T-cell (primary cell): ENCODE measurements around the gene TMEM19. TPM values are rescaled to one million over a fixed set of nuclear protein-coding genes. Genes with fewer than 3 reads are reported as not detected.
A peak's percentile ranks its signal among the peaks of the same experiment; 100 is the strongest.
"Not testable (repeated sequence)": the region's sequence is repeated elsewhere in the genome, so short reads cannot be mapped to it uniquely, and the experiment has no call there.

Source experiments
- ATAC-seq, 4 experiments: fragments of 200-7000 bp in 3 of 4; fragments of 150-1000 bp in 1 of 4; cut with Tn5 transposase; replicated peaks in 1 of 4; 1 replicate in 3 of 4; 2 replicates in 1 of 4; pipeline ENCODE4 v1.10.0; 2021; ENCODE audit warnings: moderate library complexity in 3 of 4, mild to moderate bottlenecking in 2 of 4, moderate number of reproducible peaks in 1 of 4
- CTCF ChIA-PET, 2 donors: fragments of 300-600 bp; sonication (Branson Sonifier 250); formaldehyde crosslinking; loops; one replicate each; lab custom pipeline; 2022; ENCODE audit warnings: antibody characterized with exemption in 2 of 2; lab: Charles Lee
- POLR2A ChIA-PET, 2 donors: fragments of 300-600 bp; sonication (Branson Sonifier 250); formaldehyde crosslinking; loops; one replicate each; lab custom pipeline; 2022; ENCODE audit warnings: antibody characterized with exemption in 2 of 2; lab: Charles Lee
- DNase-seq, 35 experiments: peaks; one replicate each; pipeline versions ENCODE4 v3.0.0 to v3.0.0-alpha.2; 2013 to 2023
- H3K27ac ChIP-seq: one replicate; pipeline ENCODE4 v1.5.1; 2013; ENCODE audit warnings: low read length
- H3K27me3 ChIP-seq, 2 experiments: replicated peaks in 1 of 2; 1 replicate in 1 of 2; 2 replicates in 1 of 2; pipeline versions ENCODE4 v1.6.1 to v1.7.0; 2013; ENCODE audit warnings: low read length in 1 of 2, mixed read lengths in 1 of 2; ENCODE audit not compliant: control insufficient read depth in 2 of 2, insufficient read depth in 2 of 2; ENCODE audit errors: extremely low read depth in 1 of 2
- H3K36me3 ChIP-seq, 2 donors: 1 replicate in 1 of 2; 2 replicates in 1 of 2; pipeline versions ENCODE4 v1.6.1 to v1.7.0; 2013; ENCODE audit warnings: low read length in 1 of 2; ENCODE audit not compliant: control insufficient read depth in 2 of 2, insufficient read depth in 1 of 2; ENCODE audit errors: extremely low read depth in 1 of 2
- H3K4me1 ChIP-seq, 2 experiments: 1 replicate in 1 of 2; 2 replicates in 1 of 2; pipeline versions ENCODE4 v1.6.1 to v1.7.0; 2013; ENCODE audit warnings: low read length in 2 of 2, mixed read lengths in 1 of 2; ENCODE audit not compliant: insufficient read depth in 2 of 2, control insufficient read depth in 1 of 2; ENCODE audit errors: extremely low read depth in 1 of 2
- H3K4me3 ChIP-seq, 2 donors: 1 replicate in 1 of 2; 2 replicates in 1 of 2; pipeline versions ENCODE4 v1.5.1 to v1.7.0; 2013; ENCODE audit warnings: mild to moderate bottlenecking in 2 of 2, low read length in 1 of 2, moderate library complexity in 1 of 2; ENCODE audit not compliant: control insufficient read depth in 1 of 2; ENCODE audit errors: extremely low read depth in 1 of 2
- H3K9me3 ChIP-seq: 2 replicates; pipeline ENCODE4 v1.7.0; 2013
- H3K27ac Mint-ChIP-seq, 2 donors: one replicate each; pipeline ENCODE4 v1.8.0; 2020 to 2021; ENCODE audit warnings: mild to moderate bottlenecking in 2 of 2, mixed read lengths in 2 of 2
- H3K27me3 Mint-ChIP-seq, 2 donors: one replicate each; pipeline ENCODE4 v1.8.0; 2021 to 2022; ENCODE audit warnings: mixed read lengths in 2 of 2
- H3K36me3 Mint-ChIP-seq: one replicate; pipeline ENCODE4 v1.8.0; 2021; ENCODE audit warnings: mixed read lengths
- H3K4me1 Mint-ChIP-seq, 3 donors: one replicate each; pipeline ENCODE4 v1.8.0; 2020 to 2022; ENCODE audit warnings: mixed read lengths in 3 of 3, mild to moderate bottlenecking in 1 of 3
- H3K4me3 Mint-ChIP-seq, 3 donors: one replicate each; pipeline ENCODE4 v1.8.0; 2020 to 2022; ENCODE audit warnings: mild to moderate bottlenecking in 3 of 3, mixed read lengths in 3 of 3, moderate library complexity in 3 of 3
- H3K9me3 Mint-ChIP-seq, 3 donors: one replicate each; pipeline ENCODE4 v1.8.0; 2020 to 2022; ENCODE audit warnings: mixed read lengths in 3 of 3
- WGBS: methylation state at CpG from one replicate; pipeline ENCODE4 v1.1.5; 2013; ENCODE audit warnings: missing lambda C conversion rate; ENCODE audit not compliant: insufficient coverage; 5-methylcytosine and 5-hydroxymethylcytosine counted together
- total RNA-seq, 35 experiments: library from RNA in 6 of 35; stranded (reverse) in 6 of 35; fragments of 120-200 nt in 1 of 35; gene quantifications; one replicate each; pipeline versions ENCODE4 v1.2.1 to v1.2.4 and lab custom pipeline; 2013 to 2026

Gene TMEM19
- total RNA-seq, 5 donors from 2014 or later (not counting 1 experiment from before 2014, with no cell fraction given) = 14.1 to 21.5 (median 17.7) TPM

- Mint-ChIP-seq H3K36me3 (peaks cover 6% of the 10 kb centered on the region), H3K4me1 (peaks cover 24 to 43% (median 35%) of the 10 kb centered on the region in 3 donors), H3K9me3 (no peaks in the 10 kb centered on the region), H3K27me3 (no peaks in the 10 kb centered on the region), H3K27ac (peak overlapping the region; percentile 87 to 90), H3K4me3 (peak overlapping the region; percentile 85 to 96 (median 92))
- no peaks in the 10 kb centered on the region for H3K36me3 ChIP-seq
- H3K4me1 ChIP-seq = peaks cover 5 to 16% of the 10 kb centered on the region in 2 experiments
- ATAC-seq = no peak
- DNase-seq = peak in 1 of 35 experiments; percentile 4
- CTCF ChIA-PET = interaction anchor here (0.6 to 3.4 kb wide), 12 partner anchors 8 to 1806 kb away, joined by 3 to 46 read pairs (median 4); partner anchors contain the start of genes THAP2 (in 2 of the 2), ZFC3H1 (in 2 of the 2) and RAB21 (in 1 of the 2)
- peak overlapping the region; percentile 57 to 79 for H3K4me3 ChIP-seq
- H3K27ac ChIP-seq = peak overlapping the region; percentile 62
- H3K27me3 ChIP-seq = no peaks in the 10 kb centered on the region
- WGBS = 59% methylated on average over 6 of the region's 19 CpGs
- no peaks in the 10 kb centered on the region for H3K9me3 ChIP-seq
- POLR2A ChIA-PET = interaction anchor here (0.6 to 4.1 kb wide), 13 partner anchors 10 to 1946 kb away, joined by 3 to 57 read pairs (median 4); partner anchors contain the start of genes RAB21 (in 2 of the 2), THAP2 (in 2 of the 2) and ZFC3H1 (in 2 of the 2)
Measured at GRCh38 chr12:71685312-71685906, 473 bp upstream of the TMEM19 start.

- no peaks in the 10 kb centered on the region for H3K27me3 Mint-ChIP-seq
- ATAC-seq = peak in 1 of 4 experiments; percentile 3
Measured at GRCh38 chr12:71686658-71687025, 760 bp downstream of the TMEM19 start.

GRCh38 chr12:71687172-71687571 is 1.3 kb downstream of the TMEM19 start:
- H3K4me3 Mint-ChIP-seq = peak overlapping the region; percentile 34 to 96 (median 39)
- H3K4me1 Mint-ChIP-seq = peaks cover 24 to 51% (median 38%) of the 10 kb centered on the region in 3 donors
- ATAC-seq, H3K9me3 Mint-ChIP-seq, DNase-seq, H3K36me3 Mint-ChIP-seq, H3K27ac Mint-ChIP-seq, H3K9me3 ChIP-seq, H3K27me3 ChIP-seq, H3K36me3 ChIP-seq, H3K27ac ChIP-seq, H3K27me3 Mint-ChIP-seq: not testable (repeated sequence)
- CTCF ChIA-PET = interaction anchor here (0.6 to 3.4 kb wide), 4 partner anchors 9 to 193 kb away, joined by 3 to 46 read pairs (median 5); partner anchors contain the start of genes THAP2 (in 1 of the 2) and ZFC3H1 (in 1 of the 2)
- Histone ChIP-seq H3K4me3 (peak overlapping the region; percentile 25 to 57), H3K4me1 (peaks cover 5 to 16% of the 10 kb centered on the region in 2 experiments)
- POLR2A ChIA-PET = interaction anchor here (0.7 to 4.1 kb wide), 4 partner anchors 24 to 165 kb away, joined by 3 to 57 read pairs (median 19); partner anchors contain the start of genes THAP2 (in 2 of the 2), ZFC3H1 (in 2 of the 2) and RAB21 (in 1 of the 2)
- 100% methylated on average over 3 of the region's 11 CpGs for WGBS

More at GRCh38 chr12:71686658-71687025, 760 bp downstream of the TMEM19 start:
- Histone ChIP-seq H3K9me3 (no peaks in the 10 kb centered on the region), H3K4me3 (peak overlapping the region; percentile 57 to 79), H3K27ac (peak overlapping the region; percentile 62), H3K4me1 (peaks cover 5 to 16% of the 10 kb centered on the region in 2 experiments), H3K27me3 (no peaks in the 10 kb centered on the region), H3K36me3 (no peaks in the 10 kb centered on the region)
- CTCF ChIA-PET = interaction anchor here (0.5 to 3.4 kb wide), 11 partner anchors 9 to 94 kb away, joined by 3 to 46 read pairs (median 4); partner anchors contain the start of genes RAB21 (in 2 of the 2), THAP2 (in 1 of the 2) and ZFC3H1 (in 1 of the 2)
- peaks cover 6% of the 10 kb centered on the region for H3K36me3 Mint-ChIP-seq
- WGBS = no CpG with 5 or more reads among the region's 3 CpGs
- H3K27ac Mint-ChIP-seq = peak overlapping the region; percentile 87 to 88
- DNase-seq = no peak
- H3K4me3 Mint-ChIP-seq = peak overlapping the region; percentile 85 to 96 (median 92)
- POLR2A ChIA-PET = interaction anchor here (0.6 to 4.1 kb wide), 5 partner anchors 14 to 68 kb away, joined by 4 to 57 read pairs (median 9); partner anchors contain the start of genes THAP2 (in 2 of the 2), ZFC3H1 (in 2 of the 2) and RAB21 (in 1 of the 2)
- peaks cover 24 to 48% (median 35%) of the 10 kb centered on the region in 3 donors for H3K4me1 Mint-ChIP-seq
- H3K9me3 Mint-ChIP-seq = no peaks in the 10 kb centered on the region

DNA sequence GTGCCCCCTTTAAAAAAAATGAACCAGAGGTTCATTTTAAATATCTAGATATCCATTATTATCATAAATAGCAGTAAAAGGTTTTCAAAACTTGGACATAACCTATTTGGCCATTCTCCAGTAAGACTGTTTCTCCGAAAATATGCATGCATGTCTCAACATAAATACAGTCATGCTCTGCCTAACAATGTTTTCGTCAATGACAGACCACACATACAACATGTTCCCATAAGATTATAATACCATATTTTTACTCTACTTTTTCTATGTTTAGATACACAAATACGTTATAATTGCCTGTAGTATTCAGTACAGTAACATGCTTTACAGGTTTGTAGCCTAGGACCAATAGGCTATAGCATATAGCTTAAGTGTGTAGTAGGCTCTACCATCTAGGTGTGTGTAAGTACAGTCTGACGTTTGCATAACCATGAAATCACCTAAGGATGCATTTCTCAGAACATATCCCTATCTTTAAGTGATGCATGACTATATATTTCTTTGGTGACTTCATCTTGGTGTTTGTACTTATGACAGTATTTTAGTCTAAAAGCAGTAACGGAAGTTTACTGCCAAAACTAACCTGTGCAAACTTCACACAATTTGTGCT is 3.2 kb downstream of the TMEM19 start:
- H3K9me3 Mint-ChIP-seq = no peaks in the 10 kb centered on the region
- no peaks in the 10 kb centered on the region for H3K27me3 ChIP-seq
- 100% methylated on average over 1 of the region's 5 CpGs for WGBS
- H3K27ac ChIP-seq = no peak overlapping the region
- CTCF ChIA-PET = no interaction called here
- no peak overlapping the region for H3K27ac Mint-ChIP-seq
- H3K27me3 Mint-ChIP-seq = no peaks in the 10 kb centered on the region
- H3K4me3 Mint-ChIP-seq = no peak overlapping the region
- peaks cover 5 to 16% of the 10 kb centered on the region in 2 experiments for H3K4me1 ChIP-seq
- POLR2A ChIA-PET = no interaction called here
- H3K36me3 Mint-ChIP-seq = peaks cover 15% of the 10 kb centered on the region
- ATAC-seq (no peak), DNase-seq (no peak)
- no peak overlapping the region for H3K4me3 ChIP-seq
- no peaks in the 10 kb centered on the region for H3K36me3 ChIP-seq
- peaks cover 28 to 53% (median 47%) of the 10 kb centered on the region in 3 donors for H3K4me1 Mint-ChIP-seq
- H3K9me3 ChIP-seq = no peaks in the 10 kb centered on the region

GRCh38 chr12:71691504-71692129 is 5.7 kb downstream of the TMEM19 start:
- no CpG with 5 or more reads among the region's 4 CpGs for WGBS

More at GRCh38 chr12:71691504-71692129, 5.7 kb downstream of the TMEM19 start:
- Histone ChIP-seq H3K27me3 (no peaks in the 10 kb centered on the region), H3K4me3 (no peak overlapping the region), H3K4me1 (peaks cover 3 to 11% of the 10 kb centered on the region in 2 experiments), H3K27ac (no peak overlapping the region), H3K9me3 (no peaks in the 10 kb centered on the region), H3K36me3 (no peaks in the 10 kb centered on the region)
- Mint-ChIP-seq H3K9me3 (no peaks in the 10 kb centered on the region), H3K4me3 (no peak overlapping the region), H3K4me1 (peaks cover 30 to 51% (median 47%) of the 10 kb centered on the region in 3 donors), H3K27me3 (no peaks in the 10 kb centered on the region), H3K27ac (no peak overlapping the region), H3K36me3 (peaks cover 18% of the 10 kb centered on the region)
- ChIA-PET POLR2A (interaction anchor here in 1 of 2 donors (0.6 kb wide), 1 partner anchor 29 kb away, joined by 4 read pairs; no protein-coding TSS in a partner anchor), CTCF (no interaction called here)
- DNase-seq = no peak
- no peak for ATAC-seq
